GM04503 (cell line): ENCODE results near the gene SEMA3C.

Experiments
- DNase-seq: peaks from one replicate; pipeline ENCODE4 v3.0.0-alpha.2; 2012; ENCODE audit warnings: low read depth

Gene SEMA3C

GRCh38 chr7:80918909-80919721, at the start of gene SEMA3C:
Gene SEMA3C (minus strand): TSS chr7:80919051. CDS start chr7:80916781, 2,270 bp downstream.
- peak; percentile 66 for DNase-seq

- DNase-seq = no peak
Measured at GRCh38 chr7:80968606-80969005, 49.8 kb upstream of the SEMA3C start.

GRCh38 chr7:80967917-80968297, 49.1 kb upstream of the SEMA3C start:
- DNase-seq = no peak

- DNase-seq = no peak
Measured at GRCh38 chr7:80967071-80967916, 48.4 kb upstream of the SEMA3C start.

- no peak for DNase-seq
Measured at GRCh38 chr7:80960244-80960795, 41.5 kb upstream of the SEMA3C start.

GRCh38 chr7:80957226-80957777, 38.5 kb upstream of the SEMA3C start:
- DNase-seq = no peak

- DNase-seq = no peak
Measured at GRCh38 chr7:80954191-80954590, 35.3 kb upstream of the SEMA3C start.

- DNase-seq = no peak
Measured at GRCh38 chr7:80950550-80950967, 31.7 kb upstream of the SEMA3C start.

GRCh38 chr7:80949449-80949848, 30.6 kb upstream of the SEMA3C start:
- no peak for DNase-seq

GRCh38 chr7:80946858-80947257, 28.0 kb upstream of the SEMA3C start:
- DNase-seq = no peak

- DNase-seq = no peak
Measured at GRCh38 chr7:80945976-80946375, 27.1 kb upstream of the SEMA3C start.

GRCh38 chr7:80943342-80943741, 24.5 kb upstream of the SEMA3C start:
- DNase-seq = no peak

- peak; percentile 96 for DNase-seq
Measured at GRCh38 chr7:80942261-80943041, 23.6 kb upstream of the SEMA3C start.

GRCh38 chr7:80941208-80941758, 22.4 kb upstream of the SEMA3C start:
- DNase-seq = peak; percentile 60

GRCh38 chr7:80940539-80941207, 21.8 kb upstream of the SEMA3C start:
- DNase-seq = no peak

- no peak for DNase-seq
Measured at GRCh38 chr7:80937336-80937735, 18.5 kb upstream of the SEMA3C start.

- DNase-seq = no peak
Measured at GRCh38 chr7:80935991-80936780, 17.3 kb upstream of the SEMA3C start.

- DNase-seq = no peak
Measured at GRCh38 chr7:80934321-80934720, 15.5 kb upstream of the SEMA3C start.

- DNase-seq = no peak
Measured at GRCh38 chr7:80932536-80932935, 13.7 kb upstream of the SEMA3C start.

- DNase-seq = no peak
Measured at GRCh38 chr7:80929619-80930018, 10.8 kb upstream of the SEMA3C start.
